Measurements from ENCODE around the gene IFI30. TPM values are rescaled to one million over a fixed set of nuclear protein-coding genes. Genes with fewer than 3 reads are reported as not detected.

IFI30 gene
- total RNA-seq, 8 experiments from 2014 or later = 0.09 to 163 (median 3.1) TPM

DNA sequence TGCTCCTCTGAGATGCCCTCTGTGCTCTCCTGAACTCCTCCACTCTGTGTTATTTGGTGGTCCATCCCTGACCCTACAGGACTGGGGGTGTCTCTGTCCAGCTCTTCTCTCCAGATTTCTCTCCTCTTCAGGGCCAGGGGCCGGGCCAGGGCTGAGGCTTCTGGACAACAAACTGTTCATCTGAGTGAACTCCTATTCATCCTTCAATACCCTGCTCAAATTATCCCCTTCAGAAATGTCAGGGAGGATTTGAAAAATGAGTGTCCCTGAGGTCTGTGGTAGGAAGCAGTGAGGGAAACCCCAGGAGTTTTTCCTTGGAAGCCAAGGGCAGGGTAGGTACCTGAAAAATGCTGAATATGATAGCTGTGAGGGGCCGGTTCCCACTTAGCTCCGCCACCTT, 45.0 kb downstream of the IFI30 start:
- WGBS, 10 experiments = 40 to 90% (median 80%) methylated on average over 1 to 3 of the region's 3 CpGs; no CpG with 5 or more reads in 5 of the 10 experiments
- H3K4me1 ChIP-seq (replicated peaks in 1 of 2) = no peaks in the 10 kb centered on the region
- H3K4me3 ChIP-seq = no peak overlapping the region
- no peak overlapping the region for H3K27ac ChIP-seq
- in situ Hi-C loops (cut with MboI; ENCODE audit: low pct_unique_long_range_greater_than_20kb in 2 of 9, low sequenced_read_pairs in 9 of 9, unreplicated experiment in 9 of 9) = no loop called here
- ATAC-seq (replicated peaks in 6 of 8) = no peak

DNA sequence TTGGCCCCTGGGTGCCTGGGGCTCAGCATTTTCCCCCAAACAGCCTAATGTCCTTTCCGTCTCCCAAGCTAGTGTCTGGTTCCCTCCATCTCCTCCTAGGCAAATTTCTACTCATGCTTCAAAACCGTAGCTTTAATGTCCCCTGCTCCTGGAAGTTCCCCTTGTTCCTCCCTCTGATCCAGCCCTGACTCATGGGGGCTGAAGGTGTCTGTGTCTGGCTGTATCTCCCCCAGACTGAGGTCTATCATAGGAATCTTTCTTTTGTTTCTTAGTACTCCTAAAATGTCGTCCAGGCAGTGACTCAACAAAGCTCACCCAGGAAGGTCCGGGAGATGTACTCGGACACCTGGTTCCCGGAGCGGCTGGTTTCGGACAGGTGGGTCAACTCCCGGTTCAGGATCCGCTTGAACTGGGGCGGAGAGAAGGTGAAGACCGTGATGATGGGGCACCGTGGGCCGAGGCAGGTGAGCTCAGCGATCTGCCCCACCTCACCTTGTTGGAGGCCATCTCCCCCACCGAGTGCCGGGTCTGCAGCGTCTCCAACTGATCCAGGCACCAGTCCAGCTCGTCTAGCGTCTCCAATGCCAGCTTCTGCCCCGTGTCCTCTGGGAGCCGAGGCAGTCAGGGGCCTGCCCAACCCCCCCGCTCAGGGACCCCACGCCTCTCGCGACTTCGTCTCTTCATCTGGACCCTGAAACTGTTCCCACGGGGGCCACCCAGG, 46.5 kb downstream of the IFI30 start:
- Histone ChIP-seq H3K27ac (no peak overlapping the region), H3K4me1 (replicated peaks in 1 of 2) (peaks cover 0 to 4% of the 10 kb centered on the region in 2 donors), H3K4me3 (no peak overlapping the region)
- 16 to 88% (median 73%) methylated on average over 1 to 17 of the region's 28 CpGs; no CpG with 5 or more reads in 3 of the 10 experiments for WGBS, 10 experiments
- in situ Hi-C loops (cut with MboI; ENCODE audit: low pct_unique_long_range_greater_than_20kb in 2 of 9, low sequenced_read_pairs in 9 of 9, unreplicated experiment in 9 of 9) = no loop called here
- no peak for ATAC-seq (replicated peaks in 6 of 8)

DNA sequence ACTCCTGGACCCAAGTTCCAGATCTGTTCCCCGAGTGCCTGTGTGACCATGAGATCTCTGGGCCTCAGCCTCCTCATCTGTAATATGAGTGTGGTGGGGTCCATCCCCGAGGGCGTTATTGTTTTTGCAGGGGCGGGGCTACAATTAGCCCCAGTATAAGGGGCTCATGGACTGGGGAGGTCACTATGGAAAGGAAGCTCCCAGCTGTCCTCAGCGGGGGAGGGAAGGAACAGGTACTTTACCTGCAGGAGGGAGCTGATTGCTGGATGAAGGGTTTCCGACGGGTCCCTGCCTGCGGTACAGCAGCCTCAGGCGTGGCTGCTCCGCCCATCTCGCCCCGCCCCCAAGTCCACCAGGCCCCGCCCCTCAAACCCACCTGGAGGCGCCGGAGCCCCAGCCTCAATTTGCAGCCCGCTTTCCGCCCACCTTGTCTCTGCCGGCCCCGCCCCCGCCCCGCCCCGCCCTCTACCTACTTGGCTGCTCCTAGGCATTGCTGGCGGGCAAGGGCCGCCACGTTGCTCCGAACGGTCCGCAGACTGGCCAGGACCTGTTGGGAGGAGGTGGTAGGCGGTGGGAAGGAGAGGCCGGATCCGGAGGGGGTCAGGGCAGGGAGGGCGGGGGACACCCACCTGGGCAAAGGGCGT, 47.1 kb downstream of the IFI30 start:
- no peak for ATAC-seq (replicated peaks in 6 of 8)
- WGBS, 10 experiments = 0 to 19% methylated on average over 2 to 3 of the region's 33 CpGs; no CpG with 5 or more reads in 8 of the 10 experiments
- Histone ChIP-seq H3K27ac (no peak overlapping the region), H3K4me3 (no peak overlapping the region), H3K4me1 (replicated peaks in 1 of 2) (peaks cover 2 to 10% of the 10 kb centered on the region in 2 donors)
- in situ Hi-C loops (cut with MboI; ENCODE audit: low pct_unique_long_range_greater_than_20kb in 2 of 9, low sequenced_read_pairs in 9 of 9, unreplicated experiment in 9 of 9) = no loop called here

DNA sequence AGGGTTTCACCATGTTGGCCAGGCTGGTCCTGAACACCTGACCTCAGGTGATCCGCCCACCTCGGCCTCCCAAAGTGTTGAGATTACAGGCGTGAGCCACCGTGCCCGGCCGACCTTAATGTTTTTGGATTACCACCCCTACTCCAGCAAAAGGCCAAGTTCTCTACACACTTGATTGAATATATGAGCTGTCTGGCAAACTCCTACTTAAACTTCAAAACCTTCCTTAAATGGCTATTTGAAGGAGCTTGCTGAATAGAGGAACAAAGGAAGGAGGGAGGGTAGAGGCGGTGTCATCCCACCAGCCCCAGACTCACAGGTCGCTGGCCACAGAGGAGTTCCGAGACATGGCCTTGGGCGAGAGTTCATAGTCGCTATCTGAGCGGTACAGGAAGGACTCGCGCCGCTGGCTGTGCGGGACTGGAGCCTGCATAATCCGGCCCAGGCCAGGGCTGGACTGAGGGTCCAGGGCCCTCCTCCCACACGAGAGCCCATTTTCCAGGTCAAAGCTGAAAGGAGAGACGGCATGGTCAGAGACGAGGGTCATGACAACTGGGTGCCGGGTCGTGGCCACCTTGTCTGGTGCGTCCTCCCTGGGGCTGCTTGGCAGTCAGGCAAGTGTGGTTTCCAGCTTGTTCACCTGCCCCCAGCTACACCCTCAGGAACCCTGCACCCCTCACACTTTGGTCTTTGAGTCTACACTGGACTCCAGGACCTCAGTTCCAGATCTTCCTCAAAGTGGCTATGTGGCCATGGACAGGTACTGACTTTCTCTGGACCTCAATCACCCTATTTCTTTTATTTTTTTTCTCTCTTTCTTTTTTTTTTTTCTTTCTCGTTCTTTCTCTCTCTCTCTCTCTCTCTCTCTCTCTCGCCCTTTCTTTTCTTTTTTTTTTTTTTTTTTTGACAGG, 48.5 kb downstream of the IFI30 start:
- ATAC-seq (replicated peaks in 6 of 8) = no peak
- WGBS, 10 experiments = 26 to 97% (median 74%) methylated on average over 2 to 14 of the region's 25 CpGs
- no peak overlapping the region for H3K4me3 ChIP-seq
- in situ Hi-C loops (cut with MboI; ENCODE audit: low pct_unique_long_range_greater_than_20kb in 2 of 9, low sequenced_read_pairs in 9 of 9, unreplicated experiment in 9 of 9) = no loop called here
- no peak overlapping the region for H3K27ac ChIP-seq
- peaks cover 7 to 16% of the 10 kb centered on the region in 2 donors for H3K4me1 ChIP-seq (replicated peaks in 1 of 2)

DNA sequence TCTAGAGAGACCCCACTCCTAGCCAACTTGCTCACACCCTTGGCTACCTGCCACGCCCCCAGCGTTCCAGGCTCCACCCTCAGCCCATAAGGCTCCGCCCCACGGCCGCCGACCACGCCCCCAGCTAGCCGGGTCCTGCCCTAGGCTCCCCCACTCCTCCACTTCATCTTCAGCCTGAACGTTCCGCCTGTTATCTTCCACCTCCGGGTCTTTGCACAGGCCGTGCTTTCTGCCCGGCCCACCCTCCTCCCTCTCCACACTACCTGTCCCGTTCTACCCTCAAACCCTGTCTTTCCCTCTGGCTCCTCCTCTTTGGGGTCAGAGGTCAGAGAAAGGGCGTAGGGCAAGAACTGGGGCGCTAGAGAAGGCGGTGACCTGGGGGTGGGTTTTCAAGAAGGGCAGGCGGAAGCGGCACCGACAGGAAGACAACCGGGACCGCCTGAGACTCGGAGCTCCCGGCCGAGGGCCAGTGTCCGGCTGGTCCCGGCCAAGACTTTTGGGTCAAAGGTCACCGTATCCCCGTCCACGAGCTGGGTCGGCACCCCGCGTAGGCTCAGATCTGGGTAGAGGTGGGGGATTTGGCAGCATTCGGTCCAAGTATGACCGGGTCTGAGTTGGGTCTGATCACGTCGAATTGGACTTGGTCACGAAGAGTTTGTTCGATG, 50.4 kb downstream of the IFI30 start:
- H3K27ac ChIP-seq = no peak overlapping the region
- peak in 6 of 8 experiments; percentile 3 to 18 (median 14) for ATAC-seq (replicated peaks in 6 of 8)

DNA sequence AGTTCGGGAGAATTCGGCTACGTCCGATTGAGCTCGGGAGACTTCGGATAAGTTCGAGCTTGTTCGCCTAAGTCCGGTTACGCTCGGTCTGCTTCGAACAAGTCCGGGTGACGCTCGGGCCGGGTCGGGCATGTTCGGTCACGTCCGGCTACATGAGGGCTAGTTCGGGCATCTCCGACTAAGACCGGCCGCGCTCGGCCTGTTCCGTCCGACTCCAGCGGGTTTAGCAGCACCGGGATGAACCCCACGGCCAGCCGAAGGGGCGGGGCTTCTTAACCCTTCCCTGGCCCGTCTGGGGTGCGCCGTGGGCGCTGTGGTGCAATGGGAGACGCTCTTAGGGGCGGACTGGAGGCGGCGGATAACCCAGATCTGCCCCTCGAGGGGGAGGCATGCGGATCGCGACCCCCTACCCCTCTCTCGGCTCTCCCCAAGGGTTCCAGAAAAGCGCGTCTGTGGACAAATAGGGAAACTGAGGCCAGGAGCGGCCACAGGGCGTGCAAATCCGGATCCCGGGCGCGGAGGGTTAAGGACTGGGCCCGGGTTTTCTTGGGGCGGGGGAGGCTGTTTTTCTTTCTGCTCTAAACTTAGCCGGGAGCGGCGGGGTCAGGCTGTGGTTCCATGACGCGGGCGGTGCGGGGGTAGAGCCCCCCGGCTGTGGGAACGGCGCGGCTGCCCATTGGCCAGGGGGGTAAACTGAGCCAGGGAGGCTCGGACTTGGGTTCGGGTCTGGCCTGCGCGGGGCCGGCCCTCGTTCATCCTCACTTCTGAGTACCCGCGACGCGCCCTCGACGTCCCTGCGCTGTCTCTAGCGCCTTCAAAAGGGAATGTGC, 51.1 kb downstream of the IFI30 start:
- H3K4me3 ChIP-seq = peak overlapping the region; percentile 26 to 36 (median 31)
- WGBS, 10 experiments = 0 to 6% (median 0%) methylated on average over 1 to 37 of the region's 81 CpGs; no CpG with 5 or more reads in 3 of the 10 experiments
- H3K27ac ChIP-seq = no peak overlapping the region
- ATAC-seq (replicated peaks in 6 of 8) = peak; percentile 93 to 100 (median 98)
- in situ Hi-C loops (cut with MboI; ENCODE audit: low pct_unique_long_range_greater_than_20kb in 2 of 9, low sequenced_read_pairs in 9 of 9, unreplicated experiment in 9 of 9) = no loop called here
- H3K4me1 ChIP-seq (replicated peaks in 1 of 2) = peaks cover 7 to 16% of the 10 kb centered on the region in 2 donors

More for the DNA sequence above, 50.4 kb downstream of the IFI30 start:
- peak overlapping the region; percentile 26 to 36 (median 31) for H3K4me3 ChIP-seq
- WGBS, 10 experiments = 0 to 10% (median 0%) methylated on average over 2 to 25 of the region's 39 CpGs; no CpG with 5 or more reads in 3 of the 10 experiments
- peaks cover 7 to 16% of the 10 kb centered on the region in 2 donors for H3K4me1 ChIP-seq (replicated peaks in 1 of 2)
- in situ Hi-C loops (cut with MboI; ENCODE audit: low pct_unique_long_range_greater_than_20kb in 2 of 9, low sequenced_read_pairs in 9 of 9, unreplicated experiment in 9 of 9) = no loop called here

DNA sequence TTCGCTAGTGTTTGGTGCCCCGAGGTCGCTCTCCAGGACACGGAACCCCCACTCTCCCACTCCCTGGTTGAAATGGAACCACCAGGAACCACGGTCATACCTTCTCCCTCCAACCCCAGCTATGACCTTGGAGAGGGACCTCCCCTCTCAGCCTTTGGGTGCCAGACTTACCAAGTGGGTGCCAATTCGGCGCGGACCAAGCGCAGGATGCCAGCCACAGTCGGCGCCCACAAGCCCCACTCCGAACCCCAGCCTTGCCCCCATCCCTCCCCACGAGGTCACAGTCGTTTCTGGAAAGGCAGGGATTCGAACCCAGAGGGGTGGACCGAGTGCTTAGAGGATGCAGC, 51.7 kb downstream of the IFI30 start:
- Histone ChIP-seq H3K27ac (no peak overlapping the region), H3K4me3 (peak overlapping the region in 1 of 5 donors; percentile 21), H3K4me1 (replicated peaks in 1 of 2) (peaks cover 7 to 16% of the 10 kb centered on the region in 2 donors)
- 0 to 20% (median 17%) methylated on average over 1 to 2 of the region's 16 CpGs; no CpG with 5 or more reads in 7 of the 10 experiments for WGBS, 10 experiments
- ATAC-seq (replicated peaks in 6 of 8) = no peak
- in situ Hi-C loops (cut with MboI; ENCODE audit: low pct_unique_long_range_greater_than_20kb in 2 of 9, low sequenced_read_pairs in 9 of 9, unreplicated experiment in 9 of 9) = no loop called here

DNA sequence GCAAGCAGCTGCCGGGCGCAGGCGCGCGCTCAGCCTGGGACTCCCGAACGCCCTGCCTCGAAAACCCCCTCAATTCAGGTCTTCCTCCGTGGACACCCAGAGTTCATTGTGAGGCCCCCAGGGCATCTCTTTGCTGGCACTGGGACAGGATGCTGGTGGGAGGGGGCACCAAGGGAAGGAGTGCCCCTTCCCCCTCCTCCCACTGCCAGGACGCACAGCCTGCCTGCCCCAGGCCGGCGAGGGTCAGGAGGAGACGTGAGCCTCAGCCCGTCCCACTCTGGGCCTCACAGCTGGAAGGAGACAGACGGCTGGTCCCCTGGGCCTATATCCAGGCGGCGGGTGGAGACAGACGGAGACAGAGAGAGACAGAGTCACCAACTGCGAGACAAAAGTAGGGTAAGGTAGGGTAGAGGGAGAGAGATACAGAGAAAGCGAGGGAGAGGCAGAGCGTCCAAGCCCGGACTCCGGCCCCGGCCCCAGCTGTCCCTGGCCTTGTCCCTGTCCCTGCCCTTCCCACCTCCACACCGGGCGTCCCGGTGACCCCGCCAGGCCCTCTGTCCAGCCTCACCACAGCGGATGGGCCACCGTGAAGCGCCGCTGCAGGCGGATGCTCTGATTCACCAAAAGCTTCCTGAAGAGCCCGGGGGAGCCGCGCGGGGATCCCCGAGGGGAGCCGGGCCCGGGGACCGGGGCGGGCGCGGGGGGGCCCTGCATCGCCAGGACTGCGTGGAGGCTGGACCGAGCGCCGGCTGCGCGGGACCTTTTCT, 52.3 kb downstream of the IFI30 start, which contains the start of gene PDE4C:
Gene PDE4C, minus strand, starts transcription at position 737 of the 767 bp plus-strand sequence. Its CDS starts 23 bp downstream, at position 714.
- in situ Hi-C loops (cut with MboI; ENCODE audit: low pct_unique_long_range_greater_than_20kb in 2 of 9, low sequenced_read_pairs in 9 of 9, unreplicated experiment in 9 of 9) = no loop called here
- Histone ChIP-seq H3K27ac (peak within 1 kb of the TSS in 1 of 2 donors; percentile 15), H3K4me3 (peak within 1 kb of the TSS in 1 of 5 donors; percentile 21), H3K4me1 (replicated peaks in 1 of 2) (peaks cover 7 to 17% of the 10 kb centered on the region in 2 donors)
- ATAC-seq (replicated peaks in 6 of 8) = peak in 4 of 8 experiments; percentile 12 to 48 (median 28)
- WGBS, 10 experiments = 0 to 30% (median 11%) methylated on average over 1 to 5 of the region's 51 CpGs; no CpG with 5 or more reads in 7 of the 10 experiments

DNA sequence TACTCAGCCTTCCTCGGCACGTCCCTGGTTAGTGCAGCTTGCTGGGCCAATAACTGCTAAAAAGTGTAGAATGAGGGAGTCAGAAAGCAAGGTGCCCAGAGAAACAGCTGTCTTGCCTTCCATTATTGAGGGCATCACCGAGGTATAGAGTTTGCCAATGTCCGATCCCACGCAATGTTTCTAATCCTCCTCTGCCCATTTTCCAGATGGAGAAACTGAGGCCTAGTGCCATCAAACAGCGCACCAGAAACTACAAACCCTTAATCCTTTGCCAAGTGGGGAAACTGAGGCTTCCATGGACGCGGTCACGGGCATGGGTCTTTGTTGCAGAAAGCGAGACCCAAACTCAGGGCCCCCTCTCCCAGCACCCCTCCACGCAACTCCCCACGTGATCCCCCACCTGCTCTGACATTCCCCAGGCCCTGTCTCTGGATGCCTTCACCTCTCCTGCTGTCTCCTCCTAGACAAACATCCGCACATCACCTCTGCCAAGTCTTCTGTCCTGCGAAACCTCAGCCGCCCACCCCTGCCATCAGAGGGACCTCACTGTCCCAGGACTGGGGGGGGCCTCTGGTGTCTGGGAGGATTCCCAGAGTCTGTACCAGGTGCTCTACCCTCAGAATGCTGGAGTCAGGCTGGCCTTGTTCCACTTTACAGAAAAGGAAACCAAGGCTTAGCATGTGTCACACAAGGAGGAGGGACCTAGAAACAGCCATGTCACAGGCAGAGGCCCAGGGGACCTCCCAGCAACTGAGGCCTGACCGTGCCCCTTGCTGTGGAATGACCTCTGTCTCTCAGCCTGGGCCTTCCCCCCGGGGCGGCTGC, 53.6 kb downstream of the IFI30 start:
- H3K4me1 ChIP-seq (replicated peaks in 1 of 2) = peaks cover 12 to 30% of the 10 kb centered on the region in 2 donors

More for the DNA sequence above, 53.6 kb downstream of the IFI30 start:
- ATAC-seq (replicated peaks in 6 of 8) = no peak
- H3K4me3 ChIP-seq = no peak overlapping the region
- no peak overlapping the region for H3K27ac ChIP-seq
- 67 to 83% (median 80%) methylated on average over 1 to 10 of the region's 18 CpGs; no CpG with 5 or more reads in 3 of the 10 experiments for WGBS, 10 experiments
- in situ Hi-C loops (cut with MboI; ENCODE audit: low pct_unique_long_range_greater_than_20kb in 2 of 9, low sequenced_read_pairs in 9 of 9, unreplicated experiment in 9 of 9) = no loop called here

Data from motor neuron (in vitro differentiated cells).